Measurements from ENCODE around the gene HEATR9.

The HEATR9 gene

DNA sequence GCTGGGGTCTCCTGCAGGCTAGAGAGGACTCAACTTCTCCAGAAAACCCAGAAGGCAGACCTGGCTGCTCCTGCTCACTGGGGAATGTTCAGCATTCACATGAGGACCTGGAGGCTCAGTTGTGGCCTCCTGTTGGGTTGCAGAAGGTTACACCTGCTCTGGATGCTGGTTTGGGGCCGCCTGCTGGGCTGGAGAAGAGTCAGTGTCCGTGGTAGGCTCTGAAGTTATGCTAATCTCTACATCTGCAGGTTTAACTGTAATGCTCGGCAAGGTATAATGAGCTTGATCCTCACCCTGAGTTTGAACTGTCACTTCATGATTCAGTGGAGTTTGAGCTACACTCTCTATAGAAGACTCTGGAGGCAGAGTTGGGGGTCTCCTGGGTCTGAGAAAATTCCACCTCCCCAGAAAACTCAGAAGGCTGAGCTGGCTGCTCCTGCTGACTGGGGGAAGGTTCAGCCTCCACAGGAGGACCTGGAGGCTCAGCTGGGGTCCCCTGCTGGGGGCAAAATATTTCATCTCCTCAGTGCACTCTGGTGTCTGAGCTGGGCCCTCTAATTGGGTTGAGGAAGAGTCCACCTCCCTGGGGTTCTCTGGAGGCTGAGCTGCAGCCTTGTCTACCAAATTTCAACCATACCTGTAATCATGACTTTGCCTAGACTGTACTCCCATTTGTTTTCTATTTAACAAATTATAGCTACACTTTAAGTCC lies 38.4 kb upstream of the HEATR9 start:
- TF ChIP-seq OSR1 (CRISPR knock-in tag; IDR thresholded peaks at IDR 0.05) (no peak), ZNF70 (CRISPR knock-in tag; IDR thresholded peaks at IDR 0.05) (no peak), ISL1 (CRISPR knock-in tag; IDR thresholded peaks at IDR 0.05) (no peak), ZFP30 (CRISPR knock-in tag; IDR thresholded peaks at IDR 0.05) (no peak), ZFP3 (CRISPR knock-in tag; IDR thresholded peaks at IDR 0.05) (no peak), ZNF565 (CRISPR knock-in tag; conservative IDR thresholded peaks at IDR 0.05; ENCODE audit: low read depth) (no peak), SNAI2 (CRISPR knock-in tag; IDR thresholded peaks at IDR 0.05) (no peak), ZC3H10 (CRISPR knock-in tag; IDR thresholded peaks at IDR 0.05) (no peak), PPARA (CRISPR knock-in tag; IDR thresholded peaks at IDR 0.05; ENCODE audit: borderline replicate concordance) (no peak), ZNF8 (CRISPR knock-in tag; IDR thresholded peaks at IDR 0.05) (no peak), RARB (CRISPR knock-in tag; IDR thresholded peaks at IDR 0.05) (no peak), ARNTL (CRISPR knock-in tag; IDR thresholded peaks at IDR 0.05; ENCODE audit: borderline replicate concordance, low read depth) (no peak)
- TF ChIP-seq, protein P1, sequence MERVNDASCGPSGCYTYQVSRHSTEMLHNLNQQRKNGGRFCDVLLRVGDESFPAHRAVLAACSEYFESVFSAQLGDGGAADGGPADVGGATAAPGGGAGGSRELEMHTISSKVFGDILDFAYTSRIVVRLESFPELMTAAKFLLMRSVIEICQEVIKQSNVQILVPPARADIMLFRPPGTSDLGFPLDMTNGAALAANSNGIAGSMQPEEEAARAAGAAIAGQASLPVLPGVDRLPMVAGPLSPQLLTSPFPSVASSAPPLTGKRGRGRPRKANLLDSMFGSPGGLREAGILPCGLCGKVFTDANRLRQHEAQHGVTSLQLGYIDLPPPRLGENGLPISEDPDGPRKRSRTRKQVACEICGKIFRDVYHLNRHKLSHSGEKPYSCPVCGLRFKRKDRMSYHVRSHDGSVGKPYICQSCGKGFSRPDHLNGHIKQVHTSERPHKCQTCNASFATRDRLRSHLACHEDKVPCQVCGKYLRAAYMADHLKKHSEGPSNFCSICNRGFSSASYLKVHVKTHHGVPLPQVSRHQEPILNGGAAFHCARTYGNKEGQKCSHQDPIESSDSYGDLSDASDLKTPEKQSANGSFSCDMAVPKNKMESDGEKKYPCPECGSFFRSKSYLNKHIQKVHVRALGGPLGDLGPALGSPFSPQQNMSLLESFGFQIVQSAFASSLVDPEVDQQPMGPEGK (CRISPR knock-in tag; IDR thresholded peaks at IDR 0.05; ENCODE audit: borderline replicate concordance): no peak
- TF ChIP-seq, protein P2, sequence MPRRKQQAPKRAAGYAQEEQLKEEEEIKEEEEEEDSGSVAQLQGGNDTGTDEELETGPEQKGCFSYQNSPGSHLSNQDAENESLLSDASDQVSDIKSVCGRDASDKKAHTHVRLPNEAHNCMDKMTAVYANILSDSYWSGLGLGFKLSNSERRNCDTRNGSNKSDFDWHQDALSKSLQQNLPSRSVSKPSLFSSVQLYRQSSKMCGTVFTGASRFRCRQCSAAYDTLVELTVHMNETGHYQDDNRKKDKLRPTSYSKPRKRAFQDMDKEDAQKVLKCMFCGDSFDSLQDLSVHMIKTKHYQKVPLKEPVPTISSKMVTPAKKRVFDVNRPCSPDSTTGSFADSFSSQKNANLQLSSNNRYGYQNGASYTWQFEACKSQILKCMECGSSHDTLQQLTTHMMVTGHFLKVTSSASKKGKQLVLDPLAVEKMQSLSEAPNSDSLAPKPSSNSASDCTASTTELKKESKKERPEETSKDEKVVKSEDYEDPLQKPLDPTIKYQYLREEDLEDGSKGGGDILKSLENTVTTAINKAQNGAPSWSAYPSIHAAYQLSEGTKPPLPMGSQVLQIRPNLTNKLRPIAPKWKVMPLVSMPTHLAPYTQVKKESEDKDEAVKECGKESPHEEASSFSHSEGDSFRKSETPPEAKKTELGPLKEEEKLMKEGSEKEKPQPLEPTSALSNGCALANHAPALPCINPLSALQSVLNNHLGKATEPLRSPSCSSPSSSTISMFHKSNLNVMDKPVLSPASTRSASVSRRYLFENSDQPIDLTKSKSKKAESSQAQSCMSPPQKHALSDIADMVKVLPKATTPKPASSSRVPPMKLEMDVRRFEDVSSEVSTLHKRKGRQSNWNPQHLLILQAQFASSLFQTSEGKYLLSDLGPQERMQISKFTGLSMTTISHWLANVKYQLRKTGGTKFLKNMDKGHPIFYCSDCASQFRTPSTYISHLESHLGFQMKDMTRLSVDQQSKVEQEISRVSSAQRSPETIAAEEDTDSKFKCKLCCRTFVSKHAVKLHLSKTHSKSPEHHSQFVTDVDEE (CRISPR knock-in tag; IDR thresholded peaks at IDR 0.05): no peak
- no peak for ATAC-seq

DNA sequence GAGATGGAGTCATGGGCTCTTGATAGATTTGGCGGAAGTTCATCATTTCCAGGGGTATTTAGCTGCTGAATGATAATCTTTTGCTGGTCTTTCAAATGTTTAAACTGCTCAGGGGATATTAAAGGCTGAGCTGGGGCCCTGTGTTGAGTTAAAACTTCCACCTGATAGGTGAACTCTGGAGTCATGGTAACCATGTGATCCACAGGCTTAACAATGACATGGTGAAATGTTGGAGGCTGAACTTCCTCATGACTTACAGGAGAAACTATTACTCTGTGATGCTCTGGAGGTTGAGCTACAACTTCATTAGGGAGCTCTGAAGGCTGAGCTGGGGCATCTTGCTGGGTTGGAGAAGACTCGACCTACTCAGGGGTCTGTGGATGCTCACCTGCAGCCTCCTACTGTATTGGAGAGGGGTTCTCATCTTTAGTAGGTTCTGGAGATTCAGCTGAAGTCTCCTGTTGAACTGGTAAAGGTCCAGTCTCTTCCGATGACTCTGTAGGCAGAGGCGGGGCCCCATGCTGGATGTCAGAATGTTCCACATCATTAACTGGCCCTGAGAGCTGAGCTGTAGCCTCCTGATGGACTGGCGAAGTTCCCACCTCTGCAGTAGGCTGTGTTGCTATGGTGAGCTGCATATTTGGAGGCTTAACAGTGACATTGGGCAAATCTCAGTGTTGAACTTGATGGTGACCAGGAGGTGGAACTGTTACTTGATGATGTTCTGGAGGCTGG lies 37.7 kb upstream of the HEATR9 start:
- TF ChIP-seq PPARA (CRISPR knock-in tag; IDR thresholded peaks at IDR 0.05; ENCODE audit: borderline replicate concordance): no peak
- TF ChIP-seq TOX (CRISPR knock-in tag; IDR thresholded peaks at IDR 0.05; ENCODE audit: borderline replicate concordance): no peak
- no peak for TF ChIP-seq CSRNP3 (CRISPR knock-in tag; IDR thresholded peaks at IDR 0.05)
- TF ChIP-seq CSDC2 (CRISPR knock-in tag; IDR thresholded peaks at IDR 0.05): no peak
- no peak for ATAC-seq

DNA sequence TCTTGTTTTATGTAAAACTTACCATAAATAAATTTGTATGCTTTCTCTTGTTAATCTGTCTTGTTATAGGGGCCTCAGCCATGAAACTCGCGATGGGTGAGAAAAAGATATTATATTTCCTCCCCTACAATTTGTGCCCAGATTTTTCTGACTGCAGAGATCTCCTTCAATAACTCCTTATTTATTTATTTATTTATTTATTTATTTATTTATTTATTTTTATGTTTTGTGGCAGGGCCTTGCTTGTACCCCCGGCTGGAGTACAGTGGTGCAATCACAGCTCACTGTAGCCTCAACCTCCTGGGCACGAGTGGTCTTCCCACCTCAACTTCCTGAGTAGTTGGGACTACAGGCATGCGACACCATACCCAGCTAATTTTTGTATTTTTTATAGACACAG lies 34.8 kb upstream of the HEATR9 start:
- ATAC-seq: no peak
- TF ChIP-seq, protein P1 (CRISPR knock-in tag; IDR thresholded peaks at IDR 0.05; ENCODE audit: borderline replicate concordance): no peak
- TF ChIP-seq PPARA (CRISPR knock-in tag; IDR thresholded peaks at IDR 0.05; ENCODE audit: borderline replicate concordance) (no peak), ZNF8 (CRISPR knock-in tag; IDR thresholded peaks at IDR 0.05) (no peak)

GRCh38 chr17:35901631-35902175 lies 33.0 kb upstream of the HEATR9 start:
- ATAC-seq: no peak
- no peak for TF ChIP-seq OSR1 (CRISPR knock-in tag; IDR thresholded peaks at IDR 0.05)
- no peak for TF ChIP-seq ZFP30 (CRISPR knock-in tag; IDR thresholded peaks at IDR 0.05)
- no peak for TF ChIP-seq CSDC2 (CRISPR knock-in tag; IDR thresholded peaks at IDR 0.05)
- TF ChIP-seq, protein P1 (CRISPR knock-in tag; IDR thresholded peaks at IDR 0.05; ENCODE audit: borderline replicate concordance): no peak
- no peak for TF ChIP-seq POU6F1 (CRISPR knock-in tag; IDR thresholded peaks at IDR 0.05; ENCODE audit: borderline replicate concordance, low read depth)
- TF ChIP-seq CREB5 (CRISPR knock-in tag; IDR thresholded peaks at IDR 0.05; ENCODE audit: low read depth): no peak
- no peak for TF ChIP-seq PPARA (CRISPR knock-in tag; IDR thresholded peaks at IDR 0.05; ENCODE audit: borderline replicate concordance)
- no peak for TF ChIP-seq ZNF70 (CRISPR knock-in tag; IDR thresholded peaks at IDR 0.05)
- TF ChIP-seq BACH2 (CRISPR knock-in tag; IDR thresholded peaks at IDR 0.05; ENCODE audit: borderline replicate concordance): no peak
- no peak for TF ChIP-seq ZNF565 (CRISPR knock-in tag; conservative IDR thresholded peaks at IDR 0.05; ENCODE audit: low read depth)
- no peak for TF ChIP-seq ZNF8 (CRISPR knock-in tag; IDR thresholded peaks at IDR 0.05)
